OCI-LY1 (cell line): ENCODE measurements around the gene LYRM2.

Experiments
- H2AFZ ChIP-seq: fragments of 200-600 bp; sonication (generic), shearing (Covaris generic); 2 replicates; pipeline ENCODE4 v1.6.0; 2014; ENCODE audit warnings: antibody characterized with exemption, mild to moderate bottlenecking, low read length
- H3F3A ChIP-seq: fragments of 200-600 bp; sonication (generic), shearing (Covaris generic); 2 replicates; pipeline ENCODE4 v1.6.0; 2014; ENCODE audit warnings: mild to moderate bottlenecking, antibody characterized with exemption, low read length, moderate library complexity; ENCODE audit not compliant: insufficient read depth
- H3K27ac ChIP-seq: fragments of 200-600 bp; sonication (generic); 2 replicates; pipeline ENCODE4 v1.5.1; 2014; ENCODE audit warnings: low read length, mixed run types, mild to moderate bottlenecking, low read depth; ENCODE audit not compliant: poor library complexity, severe bottlenecking
- H3K27me3 ChIP-seq: fragments of 200-600 bp; sonication (generic); 2 replicates; pipeline ENCODE4 v1.6.0; 2014; ENCODE audit warnings: antibody characterized with exemption, mild to moderate bottlenecking, low read length, moderate library complexity; ENCODE audit not compliant: insufficient read depth
- H3K36me3 ChIP-seq: fragments of 200-600 bp; sonication (generic); 2 replicates; pipeline ENCODE4 v1.6.1; 2014; ENCODE audit warnings: mild to moderate bottlenecking, antibody characterized with exemption, low read length, moderate library complexity, mixed read lengths; ENCODE audit not compliant: insufficient read depth
- H3K4me1 ChIP-seq: fragments of 200-600 bp; sonication (generic); 2 replicates; pipeline ENCODE4 v1.5.1; 2014; ENCODE audit warnings: mild to moderate bottlenecking, low read length, moderate library complexity; ENCODE audit not compliant: insufficient read depth, severe bottlenecking
- H3K4me2 ChIP-seq: fragments of 200-600 bp; sonication (generic), shearing (Covaris generic); 2 replicates; pipeline ENCODE4 v1.6.1; 2014; ENCODE audit warnings: low read length
- H3K4me3 ChIP-seq: fragments of 200-600 bp; sonication (generic); 2 replicates; pipeline ENCODE4 v1.5.1; 2014; ENCODE audit warnings: low read length, low read depth, mild to moderate bottlenecking, mixed read lengths; ENCODE audit not compliant: poor library complexity, severe bottlenecking
- H3K79me2 ChIP-seq: fragments of 200-600 bp; shearing (Covaris generic); 2 replicates; pipeline ENCODE4 v1.6.1; 2016; ENCODE audit warnings: mixed run types, low read length, mixed read lengths; ENCODE audit not compliant: insufficient read depth
- H3K9ac ChIP-seq: fragments of 200-600 bp; sonication (generic), shearing (Covaris generic); 2 replicates; pipeline ENCODE4 v1.6.1; 2014; ENCODE audit warnings: mild to moderate bottlenecking, low read length, mixed read lengths
- H3K9me2 ChIP-seq: fragments of 200-600 bp; sonication (generic), shearing (Covaris generic); 2 replicates; pipeline ENCODE4 v1.6.1; 2014; ENCODE audit warnings: low read depth, mild to moderate bottlenecking, low read length, mixed read lengths
- H3K9me3 ChIP-seq: fragments of 200-600 bp; shearing (Covaris generic); 2 replicates; pipeline ENCODE4 v1.6.1; 2014; ENCODE audit warnings: low read length, mixed read lengths
- H4K20me1 ChIP-seq: fragments of 200-600 bp; sonication (generic), shearing (Covaris generic); 2 replicates; pipeline ENCODE4 v1.6.0; 2016; ENCODE audit warnings: mild to moderate bottlenecking, low read length; ENCODE audit not compliant: insufficient read depth
- CTCF ChIP-seq: fragments of 200-600 bp; sonication (generic), shearing (Covaris generic); IDR thresholded peaks from 2 replicates; pipeline ENCODE4 v1.5.1; 2017; ENCODE audit warnings: mild to moderate bottlenecking, antibody characterized with exemption, low read length, moderate library complexity, mixed read lengths
- EZH2 ChIP-seq: fragments of 200-600 bp; sonication (generic), shearing (Covaris generic); IDR thresholded peaks from 2 replicates; pipeline ENCODE4 v1.8.0; 2017; ENCODE audit warnings: borderline replicate concordance, mixed run types, mild to moderate bottlenecking, antibody characterized with exemption, low read length, moderate library complexity, mixed read lengths

LYRM2 gene

GRCh38 chr6:89559487-89559886 lies 79.1 kb downstream of the LYRM2 start:
- TF ChIP-seq CTCF = no peak
- no peak for TF ChIP-seq EZH2
- H3K36me3 ChIP-seq = no peaks in the 10 kb centered on the region
- no peaks in the 10 kb centered on the region for H3F3A ChIP-seq
- H3K9me2 ChIP-seq = no peaks in the 10 kb centered on the region
- H3K79me2 ChIP-seq = no peaks in the 10 kb centered on the region
- H4K20me1 ChIP-seq = no peaks in the 10 kb centered on the region
- H3K4me1 ChIP-seq = no peaks in the 10 kb centered on the region
- H3K4me3 ChIP-seq = no peak overlapping the region
- H3K9ac ChIP-seq = no peak overlapping the region
- no peaks in the 10 kb centered on the region for H3K27me3 ChIP-seq
- H3K4me2 ChIP-seq = no peak overlapping the region
- H2AFZ ChIP-seq = no peak overlapping the region
- no peak overlapping the region for H3K27ac ChIP-seq
- H3K9me3 ChIP-seq = no peaks in the 10 kb centered on the region

GRCh38 chr6:89555806-89556205 lies 82.7 kb downstream of the LYRM2 start:
- no peak overlapping the region for H3K27ac ChIP-seq
- TF ChIP-seq EZH2 = no peak
- no peak for TF ChIP-seq CTCF
- H3K9me2 ChIP-seq = no peaks in the 10 kb centered on the region

GRCh38 chr6:89555031-89555430 lies 83.5 kb downstream of the LYRM2 start:
- Histone ChIP-seq H3K4me1 (no peaks in the 10 kb centered on the region), H3K9ac (no peak overlapping the region), H3F3A (no peaks in the 10 kb centered on the region), H4K20me1 (no peaks in the 10 kb centered on the region), H3K27me3 (no peaks in the 10 kb centered on the region; the same call in 1 of the 2 replicates), H3K79me2 (no peaks in the 10 kb centered on the region), H3K27ac (no peak overlapping the region), H3K36me3 (no peaks in the 10 kb centered on the region), H3K4me3 (no peak overlapping the region), H3K9me2 (no peaks in the 10 kb centered on the region), H3K4me2 (no peak overlapping the region), H2AFZ (no peak overlapping the region), H3K9me3 (no peaks in the 10 kb centered on the region)
- no peak for TF ChIP-seq CTCF
- no peak for TF ChIP-seq EZH2

More at GRCh38 chr6:89555806-89556205, 82.7 kb downstream of the LYRM2 start:
- Histone ChIP-seq H3K36me3 (no peaks in the 10 kb centered on the region), H3F3A (no peaks in the 10 kb centered on the region), H3K27me3 (no peaks in the 10 kb centered on the region; the same call in 1 of the 2 replicates), H3K79me2 (no peaks in the 10 kb centered on the region), H4K20me1 (no peaks in the 10 kb centered on the region), H2AFZ (no peak overlapping the region), H3K4me2 (no peak overlapping the region), H3K9ac (no peak overlapping the region), H3K4me3 (no peak overlapping the region), H3K4me1 (no peaks in the 10 kb centered on the region), H3K9me3 (no peaks in the 10 kb centered on the region)
